HL-60 (cell line): ENCODE results near the gene MARCHF2.

Source experiments
- DNase-seq, 2 experiments: peaks; one replicate each; pipeline ENCODE4 v3.0.0-alpha.2; 2010 to 2020; ENCODE audit warnings: low read depth in 1 of 2, low spot score in 1 of 2
- H3K27ac ChIP-seq: fragments of 250-450 bp; sonication (Bioruptor Pico); replicated peaks from 2 replicates; pipeline ENCODE4 v1.5.1; 2020; ENCODE audit warnings: mild to moderate bottlenecking, moderate library complexity
- H3K27me3 ChIP-seq: fragments of 250-450 bp; sonication (Bioruptor Pico); 2 replicates; pipeline ENCODE4 v1.5.1; 2021; ENCODE audit warnings: mild to moderate bottlenecking, moderate library complexity; ENCODE audit not compliant: insufficient read depth, poor library complexity, severe bottlenecking
- H3K4me3 ChIP-seq: replicated peaks from 2 replicates; pipeline ENCODE4 v1.5.1; 2011; ENCODE audit warnings: mild to moderate bottlenecking, control low read depth, low read length; ENCODE audit not compliant: insufficient read depth
- CTCF ChIP-seq: IDR thresholded peaks from one replicate; pipeline ENCODE4 v1.5.1; 2011; ENCODE audit warnings: low read length, control low read depth, inconsistent platforms; ENCODE audit not compliant: insufficient read depth
- GABPA ChIP-seq: IDR thresholded peaks from 2 replicates; pipeline ENCODE4 v1.6.1; 2012; ENCODE audit warnings: low read depth
- POLR2AphosphoS5 ChIP-seq: IDR thresholded peaks from 2 replicates; pipeline ENCODE4 v1.6.1; 2012; ENCODE audit warnings: low read depth
- REST ChIP-seq: IDR thresholded peaks from 2 replicates; pipeline ENCODE4 v1.6.1; 2012; ENCODE audit warnings: low read depth; ENCODE audit not compliant: insufficient replicate concordance
- SPI1 ChIP-seq: IDR thresholded peaks from 2 replicates; pipeline ENCODE4 v1.6.1; 2012; ENCODE audit warnings: low read depth, mild to moderate bottlenecking, borderline replicate concordance

Gene MARCHF2

DNA sequence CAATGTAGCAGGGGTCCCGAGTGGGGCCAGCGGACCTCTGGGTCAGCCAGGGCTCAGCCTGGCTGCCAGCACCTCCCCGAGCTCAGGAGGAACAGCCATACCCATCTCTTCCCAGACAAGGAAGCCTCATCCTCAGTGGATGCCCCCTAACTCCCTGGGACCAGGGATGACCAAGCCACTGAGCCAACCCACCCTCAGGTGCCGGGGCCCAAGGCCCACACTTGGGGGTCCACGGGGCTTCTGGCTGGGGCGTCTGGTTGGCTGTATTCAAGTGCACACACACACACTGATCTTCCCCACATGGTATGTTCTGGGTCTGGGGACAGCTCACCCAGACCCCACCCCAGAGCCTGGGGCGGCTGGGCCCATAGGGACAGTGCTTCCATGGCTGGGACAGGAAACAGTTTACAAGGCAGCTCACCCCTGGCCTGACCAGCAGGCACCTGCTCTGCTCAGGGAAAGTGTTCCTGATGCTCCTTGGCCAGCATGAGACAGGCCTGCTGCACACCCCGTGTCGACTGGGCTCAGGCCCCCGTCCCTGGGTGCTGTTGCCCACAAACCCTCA is 15.3 kb upstream of the MARCHF2 start:
- no peak for TF ChIP-seq REST
- no peak for TF ChIP-seq POLR2AphosphoS5
- no peak for TF ChIP-seq CTCF
- TF ChIP-seq SPI1 = no peak
- no peak for TF ChIP-seq GABPA
- no peak for DNase-seq
- no peak overlapping the region for H3K27ac ChIP-seq
- H3K27me3 ChIP-seq = no peaks in the 10 kb centered on the region
- no peak overlapping the region for H3K4me3 ChIP-seq

- no peak overlapping the region for H3K27ac ChIP-seq
- DNase-seq = no peak
- no peaks in the 10 kb centered on the region for H3K27me3 ChIP-seq
- no peak overlapping the region for H3K4me3 ChIP-seq
- no peak for TF ChIP-seq GABPA
- no peak for TF ChIP-seq SPI1
- no peak for TF ChIP-seq POLR2AphosphoS5
Measured at GRCh38 chr19:8398311-8398771, 14.8 kb upstream of the MARCHF2 start.

- H3K27me3 ChIP-seq = no peaks in the 10 kb centered on the region
- DNase-seq = no peak
- TF ChIP-seq GABPA = no peak
- TF ChIP-seq POLR2AphosphoS5 = no peak
- no peak for TF ChIP-seq CTCF
- no peak for TF ChIP-seq REST
- TF ChIP-seq SPI1 = no peak
Measured at GRCh38 chr19:8399681-8400188, 13.4 kb upstream of the MARCHF2 start.

GRCh38 chr19:8401981-8402411 is 11.1 kb upstream of the MARCHF2 start:
- H3K27ac ChIP-seq = no peak overlapping the region
- H3K27me3 ChIP-seq = no peaks in the 10 kb centered on the region
- DNase-seq = no peak
- H3K4me3 ChIP-seq = no peak overlapping the region
- TF ChIP-seq CTCF (no peak), GABPA (no peak), REST (no peak), SPI1 (no peak)

More at GRCh38 chr19:8399681-8400188, 13.4 kb upstream of the MARCHF2 start:
- H3K27ac ChIP-seq = no peak overlapping the region
- no peak overlapping the region for H3K4me3 ChIP-seq
